GM18498 (cell line): ENCODE results near the gene BMPER.

ENCODE experiments used
- ATAC-seq: cut with Tn5 transposase; IDR thresholded peaks from one replicate; pipeline ENCODE4 v1.9.1; 2021; ENCODE audit warnings: mild to moderate bottlenecking, moderate library complexity; ENCODE audit not compliant: unreplicated experiment

BMPER gene

DNA sequence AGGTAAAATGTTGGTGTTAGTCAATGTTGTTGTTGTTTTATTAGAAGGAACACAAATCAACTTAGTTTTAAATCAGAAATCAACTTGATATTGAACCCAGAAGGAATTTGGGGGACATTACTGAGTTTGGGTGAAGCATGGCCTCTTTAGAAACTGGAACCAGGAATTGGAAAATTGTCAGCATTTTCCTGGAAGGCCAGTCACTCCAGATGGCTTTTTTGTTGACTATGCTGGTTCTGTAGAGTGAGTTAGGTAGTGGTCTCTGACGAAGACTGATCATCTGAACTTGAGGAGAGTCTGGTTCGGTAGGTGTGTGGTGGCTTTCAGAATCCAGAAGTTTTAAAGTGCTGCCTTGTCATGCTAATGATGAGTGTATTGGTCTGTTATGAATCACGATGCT, 111.5 kb downstream of the BMPER start:
- ATAC-seq: no peak

DNA sequence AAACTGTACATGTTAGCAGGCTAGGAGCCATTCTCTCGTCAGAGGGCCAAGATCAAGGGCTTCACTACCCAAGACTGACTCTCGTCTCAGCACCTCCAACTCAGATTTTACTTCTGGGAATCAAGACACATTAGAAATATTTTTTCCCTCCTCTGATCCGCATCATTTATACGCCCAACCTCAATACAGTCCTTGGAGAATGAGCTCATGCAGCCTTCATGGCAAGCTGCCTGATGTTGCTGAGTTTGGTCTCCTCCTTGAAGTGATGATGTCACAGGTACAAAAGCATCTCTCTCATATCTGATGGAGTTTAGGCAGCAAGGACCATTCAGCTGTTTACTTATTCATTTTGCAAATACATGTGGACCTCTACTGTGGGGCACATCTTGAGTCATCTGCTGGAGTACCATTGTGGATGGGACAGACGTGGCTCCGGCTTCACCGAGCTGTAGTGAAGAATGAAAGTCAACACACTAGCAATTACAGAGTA, 114.0 kb downstream of the BMPER start:
- no peak for ATAC-seq

GRCh38 chr7:34022626-34023025, 117.3 kb downstream of the BMPER start:
- ATAC-seq: no peak

DNA sequence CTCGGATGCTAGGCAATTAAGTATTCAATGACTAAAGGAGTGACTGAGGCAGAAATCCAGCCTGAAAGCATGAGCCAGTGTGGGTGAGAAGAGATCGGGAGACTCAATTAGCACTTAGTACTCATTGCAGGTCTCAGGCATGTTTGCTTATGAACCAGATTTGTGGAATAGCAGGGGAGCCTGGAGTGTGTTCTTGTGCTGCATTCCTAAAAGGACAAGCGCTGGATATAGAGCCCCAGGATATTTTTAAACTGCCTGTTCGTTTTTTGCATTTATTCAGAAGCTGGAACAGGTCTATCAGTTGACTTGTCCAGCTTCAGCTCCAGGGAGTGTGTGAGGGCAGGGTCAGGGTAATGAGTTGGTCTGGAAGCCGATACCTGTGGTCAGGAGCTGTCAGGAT, 120.3 kb downstream of the BMPER start:
- no peak for ATAC-seq

GRCh38 chr7:34026481-34027190, 121.3 kb downstream of the BMPER start:
- no peak for ATAC-seq

DNA sequence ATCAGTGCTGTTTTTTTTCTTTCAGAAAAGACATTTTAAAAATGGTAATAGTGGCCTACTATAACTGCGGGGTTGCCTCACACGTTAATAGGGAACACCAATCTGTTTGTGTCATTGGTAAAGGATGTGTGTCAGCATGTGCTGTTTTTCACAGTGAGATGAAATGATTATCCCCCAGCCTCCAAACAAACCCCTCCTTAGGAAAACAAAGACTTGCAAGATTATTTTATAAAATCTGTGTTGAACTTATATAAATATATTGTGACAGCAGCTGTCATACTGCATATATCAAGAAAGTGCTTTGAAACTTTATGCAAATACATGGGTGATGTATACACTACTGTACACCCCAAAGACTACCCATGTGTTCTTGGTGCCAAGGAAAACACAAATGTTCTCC, 125.8 kb downstream of the BMPER start:
- ATAC-seq: no peak

DNA sequence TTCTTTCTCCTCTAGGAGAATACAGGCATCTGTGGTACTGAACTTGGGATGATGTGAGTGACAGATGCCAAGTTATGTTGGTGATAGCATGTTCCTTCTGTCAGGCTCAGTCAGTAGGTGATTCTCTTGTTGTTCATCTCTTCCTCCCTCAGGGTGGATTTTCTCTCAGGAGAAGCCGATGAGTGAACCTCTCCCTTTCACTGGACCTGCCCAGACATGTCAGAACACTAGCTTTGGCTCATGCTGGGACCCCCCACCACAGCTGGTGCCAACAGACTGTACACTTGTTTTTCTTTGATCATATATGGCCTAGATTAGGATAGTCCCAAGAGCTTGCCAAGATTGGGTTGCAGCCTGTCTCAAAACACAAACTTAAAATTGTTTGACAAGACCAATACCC, 129.4 kb downstream of the BMPER start:
- no peak for ATAC-seq

DNA sequence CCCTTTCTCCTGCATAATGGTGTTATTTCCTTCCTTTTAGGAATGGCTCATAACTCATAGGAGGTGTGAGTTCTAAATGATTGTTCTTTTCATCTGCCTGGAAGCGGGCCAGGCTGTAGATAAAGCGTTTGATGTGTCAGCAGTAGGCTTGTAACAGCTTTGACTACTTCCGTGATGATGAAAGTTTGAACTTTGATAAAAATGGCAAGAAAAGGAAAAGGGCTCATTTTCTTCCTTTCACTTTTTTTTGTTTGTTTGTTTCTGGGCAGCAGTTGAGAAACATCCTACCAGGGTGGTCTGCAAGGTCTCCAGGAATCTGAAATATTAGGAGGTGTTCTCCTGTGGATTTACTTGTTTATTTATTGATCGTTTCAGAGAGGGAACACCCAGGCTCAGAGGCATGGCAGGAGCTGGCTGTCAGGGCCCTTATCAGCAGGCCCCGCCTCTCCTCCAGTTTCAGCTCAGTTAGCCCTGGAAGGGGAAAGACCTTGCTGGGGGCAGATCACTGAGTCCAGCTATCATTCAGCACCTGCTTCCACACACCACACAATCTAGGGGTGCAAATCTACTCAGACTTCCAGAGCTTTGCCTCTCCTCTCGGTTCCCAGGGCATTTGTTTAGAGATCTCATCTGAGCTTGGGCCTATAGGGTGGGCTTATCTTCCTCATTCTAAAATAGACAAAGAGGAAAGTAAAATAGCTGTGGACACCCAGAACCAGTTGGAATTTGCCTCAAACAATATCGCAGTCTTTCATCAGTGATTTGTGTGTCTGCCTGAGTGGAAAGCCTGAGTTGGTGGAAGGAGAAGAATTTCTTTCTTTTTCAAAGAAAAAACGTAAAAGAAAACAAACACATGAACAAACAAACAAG, 130.9 kb downstream of the BMPER start:
- no peak for ATAC-seq

- ATAC-seq: no peak
Measured at GRCh38 chr7:34036972-34037792, 131.8 kb downstream of the BMPER start.

DNA sequence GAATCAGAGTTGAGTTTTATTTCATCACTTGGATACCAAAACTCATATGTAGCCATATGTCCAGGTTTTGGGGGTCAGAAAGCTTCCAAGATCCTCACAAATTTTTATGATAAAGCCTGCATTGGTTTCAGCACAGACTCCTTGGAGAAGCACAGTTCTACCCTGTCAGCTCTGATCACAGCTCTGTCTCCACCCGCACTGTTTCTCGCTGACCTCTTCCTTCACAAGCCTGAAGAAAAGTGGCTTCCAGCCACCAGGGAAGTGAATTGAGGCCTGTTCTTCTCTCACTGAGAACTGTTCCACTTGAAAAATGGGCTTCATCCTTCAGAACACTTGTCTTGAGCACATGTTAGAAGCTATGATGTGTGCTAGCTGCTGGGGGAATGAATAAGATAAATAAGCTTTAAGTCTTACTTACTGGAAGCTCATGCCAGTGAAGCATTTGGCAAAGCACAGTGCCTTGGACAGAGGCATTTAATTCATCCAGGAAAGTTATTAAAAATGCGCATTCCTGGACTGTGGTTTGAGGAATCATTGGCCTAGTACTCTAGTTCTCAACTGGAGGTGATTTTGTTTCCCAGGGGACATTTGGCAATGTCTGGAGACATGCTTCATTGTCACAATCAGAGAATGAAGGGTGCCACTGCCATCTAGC, 133.6 kb downstream of the BMPER start:
- no peak for ATAC-seq

DNA sequence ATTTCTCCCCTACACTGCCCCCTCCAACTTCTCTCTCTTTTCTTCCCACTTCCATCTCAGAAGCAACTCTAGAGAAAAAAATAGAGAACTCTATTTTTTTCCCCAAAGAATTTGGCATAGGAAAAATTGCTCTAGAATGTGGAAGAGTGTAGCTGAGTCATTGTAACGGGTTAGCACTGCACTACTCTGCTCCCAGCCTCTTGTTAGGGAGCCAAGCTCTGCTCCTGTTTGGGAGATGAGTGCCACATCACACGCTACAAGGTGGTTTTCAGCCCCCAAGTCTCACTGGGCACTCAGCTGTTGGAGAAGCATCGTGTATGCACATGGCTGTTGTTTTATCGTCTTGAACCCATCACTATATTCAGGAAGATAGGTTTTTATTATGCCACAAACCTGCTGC, 136.4 kb downstream of the BMPER start:
- no peak for ATAC-seq

DNA sequence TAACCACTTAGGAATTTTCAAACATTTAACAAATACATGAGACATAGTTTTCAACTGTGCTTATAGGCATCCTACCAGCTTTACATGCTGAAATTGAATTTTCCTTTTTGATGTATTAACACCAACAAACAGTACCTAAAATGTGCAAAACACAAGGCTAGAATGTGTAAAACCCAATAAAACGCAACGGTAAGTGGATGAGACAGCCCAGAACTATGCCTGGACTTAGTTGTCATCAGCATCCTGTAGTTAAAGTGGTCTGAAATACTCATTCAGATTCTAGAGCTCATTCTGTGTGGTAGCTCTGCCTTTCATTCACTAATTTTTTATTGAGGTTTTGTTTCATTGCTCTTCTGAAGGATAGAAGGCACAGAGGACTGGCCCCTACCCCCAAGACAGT, 137.1 kb downstream of the BMPER start:
- ATAC-seq: no peak

GRCh38 chr7:34043461-34044305, 138.3 kb downstream of the BMPER start:
- ATAC-seq: no peak

DNA sequence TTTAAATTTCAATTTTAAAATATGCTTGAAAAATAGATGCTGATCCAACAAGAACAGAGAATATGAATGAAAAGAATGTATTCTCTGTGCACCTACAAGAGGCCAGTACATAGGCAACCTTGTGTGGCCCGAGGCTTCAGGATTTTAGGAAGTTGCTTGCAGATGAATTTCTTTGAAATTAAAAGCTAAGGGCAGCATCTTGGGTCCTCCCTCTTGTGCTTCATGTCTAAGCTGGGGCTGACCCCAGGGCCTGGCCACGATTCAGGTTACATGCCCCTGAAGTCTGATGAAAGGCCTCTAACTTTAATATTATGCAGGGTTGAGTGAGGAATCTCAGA, 138.9 kb downstream of the BMPER start:
- no peak for ATAC-seq

GRCh38 chr7:34044734-34045353, 139.5 kb downstream of the BMPER start:
- ATAC-seq: no peak

DNA sequence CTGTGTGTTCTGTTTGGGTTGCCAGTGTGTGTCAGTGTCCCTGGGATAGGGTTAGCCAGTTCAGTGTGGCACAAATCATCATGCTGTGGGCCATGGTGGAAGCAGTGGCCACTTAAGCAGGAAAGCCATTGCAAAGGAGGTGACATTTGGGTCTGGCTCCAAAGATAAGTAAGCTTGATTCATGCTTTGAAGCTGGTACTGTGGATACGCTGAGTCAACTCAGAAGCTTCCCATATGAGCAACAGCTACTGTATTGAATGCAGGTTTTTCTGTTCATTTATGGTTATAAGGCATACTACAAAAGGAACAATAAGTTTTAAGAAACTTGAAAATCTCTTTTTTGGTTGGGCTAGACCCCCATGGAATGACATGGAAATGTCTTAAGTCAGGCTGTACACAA, 143.1 kb downstream of the BMPER start:
- no peak for ATAC-seq

- ATAC-seq: no peak
Measured at GRCh38 chr7:34054075-34054474, 148.7 kb downstream of the BMPER start.

DNA sequence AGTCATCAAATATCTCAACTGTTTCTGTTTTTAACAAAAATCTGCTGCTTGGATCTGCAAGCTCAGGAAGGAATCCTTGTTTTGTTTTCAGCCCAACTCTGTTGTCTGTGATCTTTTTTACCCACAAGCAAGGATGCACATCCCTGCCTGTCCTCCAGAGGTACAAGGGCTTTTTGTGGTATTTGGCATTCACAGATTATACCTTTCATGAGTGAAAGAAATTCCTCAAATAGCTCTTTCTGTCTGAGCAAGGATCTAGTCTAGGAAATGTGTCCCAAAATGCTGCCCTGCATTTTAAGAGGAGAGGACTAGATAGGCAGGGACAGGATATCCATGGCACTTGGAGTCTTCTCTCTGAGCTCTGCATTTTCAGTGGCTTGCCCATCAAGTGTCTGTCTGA, 151.8 kb downstream of the BMPER start:
- no peak for ATAC-seq

- no peak for ATAC-seq
Measured at GRCh38 chr7:34057956-34058355, 152.6 kb downstream of the BMPER start.

DNA sequence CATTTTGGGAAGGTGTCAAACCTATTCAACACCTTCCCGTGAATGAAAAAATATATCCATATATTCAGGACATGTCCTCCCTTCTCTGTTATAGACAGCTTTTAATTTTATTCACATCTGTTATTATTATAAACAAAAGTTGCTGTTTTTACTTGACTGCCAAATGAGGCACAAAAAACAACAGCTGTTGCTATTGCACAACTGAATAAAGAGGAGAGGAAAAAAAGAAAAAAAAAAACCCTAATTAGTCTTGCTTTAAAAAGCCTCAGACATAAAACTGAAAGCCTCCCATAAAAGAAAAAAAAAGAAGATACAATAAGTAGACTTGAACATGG, 153.4 kb downstream of the BMPER start:
- no peak for ATAC-seq
